IMR-90 (cell line): ENCODE data around the gene XAF1. TPM values are rescaled to one million over a fixed set of nuclear protein-coding genes. Genes with fewer than 3 reads are reported as not detected.

Source experiments
- ATAC-seq: fragments of 200-7000 bp; cut with Tn5 transposase; 2 replicates; pipeline ENCODE4 v1.9.1; 2020; ENCODE audit warnings: low read depth, mild to moderate bottlenecking, moderate library complexity
- BruUV-seq: library from RNA; stranded (reverse); fragments of 400-500 nt; replicated peaks from 2 replicates; lab custom pipeline; 2021; lab: Mats Ljungman, UMichigan
- CTCF ChIA-PET: fragments of 300-600 bp; formaldehyde crosslinking; extraction: SDS; loops from one replicate; lab custom pipeline; 2021; ENCODE audit warnings: antibody characterized with exemption; lab: Yijun Ruan, JAX
- POLR2A ChIA-PET: fragments of 300-600 bp; sonication (Branson Sonifier 250); formaldehyde crosslinking; loops from one replicate; lab custom pipeline; 2022; ENCODE audit warnings: antibody characterized with exemption; ENCODE audit not compliant: unreplicated experiment; lab: Charles Lee
- DNase-seq: peaks from one replicate; pipeline ENCODE4 v3.0.0; 2013
- H2AFZ ChIP-seq: replicated peaks from 2 replicates; pipeline ENCODE3; 2013; ENCODE audit warnings: low read length, mild to moderate bottlenecking; ENCODE audit not compliant: poor library complexity
- H2AK5ac ChIP-seq: 2 replicates; pipeline ENCODE4 v1.6.1; 2013; ENCODE audit warnings: low read depth, low read length, inconsistent platforms
- H2AK9ac ChIP-seq: replicated peaks from 2 replicates; pipeline ENCODE3; 2013; ENCODE audit warnings: mild to moderate bottlenecking, low read depth, low read length, moderate library complexity; ENCODE audit not compliant: poor library complexity
- H2BK120ac ChIP-seq: 2 replicates; pipeline ENCODE4 v1.6.1; 2013; ENCODE audit warnings: low read depth, low read length, inconsistent platforms
- H2BK15ac ChIP-seq: 3 replicates; pipeline ENCODE4 v1.6.1; 2013; ENCODE audit warnings: low read depth, low read length, inconsistent platforms
- H2BK20ac ChIP-seq: 2 replicates; pipeline ENCODE4 v1.6.1; 2013; ENCODE audit warnings: low read depth, mild to moderate bottlenecking, inconsistent platforms, low read length, moderate library complexity
- H2BK5ac ChIP-seq: 2 replicates; pipeline ENCODE4 v1.6.1; 2013; ENCODE audit warnings: mild to moderate bottlenecking, low read depth, low read length, inconsistent platforms; ENCODE audit not compliant: poor library complexity, severe bottlenecking
- H3K14ac ChIP-seq: replicated peaks from 2 replicates; pipeline ENCODE4 v1.6.1; 2013; ENCODE audit warnings: low read depth, low read length, inconsistent platforms
- H3K18ac ChIP-seq: 2 replicates; pipeline ENCODE4 v1.6.1; 2013; ENCODE audit warnings: low read depth, low read length, control low read depth
- H3K23ac ChIP-seq: 2 replicates; pipeline ENCODE4 v1.6.1; 2013; ENCODE audit warnings: low read depth, low read length, inconsistent platforms
- H3K27ac ChIP-seq: 2 replicates; pipeline ENCODE4 v1.5.1; 2013; ENCODE audit warnings: mild to moderate bottlenecking, control low read depth, low read length; ENCODE audit not compliant: insufficient read depth
- H3K27me3 ChIP-seq: 2 replicates; pipeline ENCODE4 v1.6.1; 2013; ENCODE audit warnings: low read length; ENCODE audit not compliant: control insufficient read depth, insufficient read depth
- H3K36me3 ChIP-seq: 2 replicates; pipeline ENCODE4 v1.6.1; 2013; ENCODE audit warnings: low read length, mixed read lengths; ENCODE audit not compliant: control insufficient read depth, insufficient read depth
- H3K4ac ChIP-seq: 2 replicates; pipeline ENCODE4 v1.6.1; 2013; ENCODE audit warnings: low read depth, low read length, inconsistent platforms
- H3K4me1 ChIP-seq: 2 replicates; pipeline ENCODE4 v1.6.1; 2013; ENCODE audit warnings: low read length, mixed read lengths; ENCODE audit not compliant: control insufficient read depth, insufficient read depth
- H3K4me2 ChIP-seq: 2 replicates; pipeline ENCODE4 v1.6.1; 2013; ENCODE audit warnings: low read depth, mild to moderate bottlenecking, control low read depth, low read length, moderate library complexity
- H3K4me3 ChIP-seq: 2 replicates; pipeline ENCODE4 v1.5.1; 2013; ENCODE audit warnings: low read depth, mild to moderate bottlenecking, control low read depth, low read length, moderate library complexity; ENCODE audit not compliant: insufficient read depth
- H3K56ac ChIP-seq: 2 replicates; pipeline ENCODE4 v1.6.1; 2013; ENCODE audit warnings: low read length, inconsistent platforms; ENCODE audit not compliant: insufficient read depth; ENCODE audit errors: extremely low read depth
- H3K79me1 ChIP-seq, 2 experiments: 2 replicates each; pipeline ENCODE4 v1.6.1; 2013; ENCODE audit warnings: low read length in 2 of 2, inconsistent platforms in 1 of 2, low read depth in 1 of 2
- H3K9ac ChIP-seq: 2 replicates; pipeline ENCODE4 v1.6.1; 2013; ENCODE audit warnings: low read depth, low read length, control low read depth
- H3K9me1 ChIP-seq: 2 replicates; pipeline ENCODE4 v1.6.1; 2013; ENCODE audit warnings: low read length, inconsistent platforms; ENCODE audit not compliant: insufficient read depth
- H3K9me3 ChIP-seq: 2 replicates; pipeline ENCODE4 v1.6.1; 2013; ENCODE audit warnings: low read length; ENCODE audit not compliant: control insufficient read depth, insufficient read depth
- H4K20me1 ChIP-seq: 2 replicates; pipeline ENCODE4 v1.6.1; 2013; ENCODE audit warnings: low read length, inconsistent platforms; ENCODE audit not compliant: insufficient read depth
- H4K5ac ChIP-seq: 2 replicates; pipeline ENCODE4 v1.6.1; 2013; ENCODE audit warnings: mild to moderate bottlenecking, low read depth, low read length, control low read depth
- H4K8ac ChIP-seq, 2 experiments: 2 replicates each; pipeline ENCODE4 v1.6.1; 2013; ENCODE audit warnings: low read depth in 2 of 2, low read length in 2 of 2, control low read depth in 1 of 2, inconsistent platforms in 1 of 2
- H4K91ac ChIP-seq: 2 replicates; pipeline ENCODE4 v1.6.1; 2013; ENCODE audit warnings: low read depth, low read length, inconsistent platforms; ENCODE audit not compliant: insufficient read depth
- CEBPB ChIP-seq: IDR thresholded peaks from 2 replicates; pipeline ENCODE4 v1.6.1; 2012; ENCODE audit warnings: low read depth, low read length, improper control_type of control experiment
- CHD1 ChIP-seq: IDR thresholded peaks from 2 replicates; pipeline ENCODE4 v1.6.1; 2012; ENCODE audit warnings: low read depth, low read length, improper control_type of control experiment
- ELK1 ChIP-seq: fragments of 150-350 bp; IDR thresholded peaks from 2 replicates; pipeline ENCODE4 v1.6.1; 2016; ENCODE audit warnings: low read depth, mild to moderate bottlenecking, low read length, moderate library complexity, borderline replicate concordance
- FOS ChIP-seq: fragments of 150-350 bp; IDR thresholded peaks from 2 replicates; pipeline ENCODE4 v1.6.1; 2016; ENCODE audit warnings: low read depth, low read length
- NFE2L2 ChIP-seq: fragments of 150-350 bp; IDR thresholded peaks from 2 replicates; pipeline ENCODE4 v1.6.1; 2016; ENCODE audit warnings: low read depth, mild to moderate bottlenecking, low read length
- POLR2A ChIP-seq: IDR thresholded peaks from 2 replicates; pipeline ENCODE4 v1.6.1; 2012; ENCODE audit warnings: mild to moderate bottlenecking, low read depth, low read length
- RAD21 ChIP-seq: IDR thresholded peaks from 2 replicates; pipeline ENCODE4 v1.6.1; 2012; ENCODE audit warnings: low read length, improper control_type of control experiment
- RFX5 ChIP-seq: IDR thresholded peaks from 2 replicates; pipeline ENCODE4 v1.8.0; 2012; ENCODE audit warnings: low read depth, mild to moderate bottlenecking, low read length, moderate library complexity
- SMC3 ChIP-seq: fragments of 150-350 bp; IDR thresholded peaks from 2 replicates; pipeline ENCODE4 v1.6.1; 2016; ENCODE audit warnings: low read depth, mild to moderate bottlenecking, antibody characterized with exemption, low read length, moderate library complexity
- WGBS, 2 experiments: methylation state at CpG; one replicate each; pipeline versions ENCODE4 v1.1.5 to v1.1.7; 2013; ENCODE audit warnings: missing lambda C conversion rate in 2 of 2; ENCODE audit not compliant: insufficient read length in 1 of 2; ENCODE audit errors: extremely low coverage in 2 of 2; 5-methylcytosine and 5-hydroxymethylcytosine counted together
- dilution Hi-C: fragments of 300-500 bp; cut with HindIII; formaldehyde crosslinking; loops from one replicate; pipeline ENCODE4 v1.14.3; 2018; ENCODE audit warnings: low sequenced_read_pairs; ENCODE audit not compliant: unreplicated experiment
- in situ Hi-C: fragments of 300-500 bp; cut with MboI; formaldehyde crosslinking; loops from 3 replicates; pipeline ENCODE4 v1.14.3; 2019; ENCODE audit warnings: low sequenced_read_pairs, inconsistent platforms, mixed read lengths
- intact Hi-C: fragments of 100-400 bp; cut with micrococcal nuclease; formaldehyde crosslinking; loops from 2 replicates; pipeline ENCODE4 v1.10.0; 2022
- polyA plus RNA-seq, 3 experiments: library from polyadenylated mRNA; depleted of rRNA; stranded (reverse); fragments of >200 nt; gene quantifications; 2 replicates each; pipeline ENCODE4 v1.2.3, GENCODE V29; 2012; ENCODE audit warnings: low replicate concordance in 1 of 3
- total RNA-seq: library from RNA; depleted of rRNA; stranded (reverse); fragments of >200 nt; gene quantifications from 2 replicates; pipeline ENCODE4 v1.2.3, GENCODE V29; 2012

The XAF1 gene
- total and polyA plus RNA-seq, 2 of the 4 experiments (the other 2 are of a cell fraction), result 1.3 to 3.9 TPM

- Histone ChIP-seq H2AFZ (no peak overlapping the region), H3K18ac (no peak overlapping the region), H2BK120ac (no peak overlapping the region), H3K56ac (no peak overlapping the region), H2AK5ac (no peak overlapping the region), H4K5ac (no peak overlapping the region), H3K4me1 (no peaks in the 10 kb centered on the region), H3K4ac (no peak overlapping the region), H2BK15ac (no peak overlapping the region), H3K4me3 (no peak overlapping the region), H4K91ac (no peak overlapping the region), H3K23ac (no peak overlapping the region), H3K27me3 (peaks cover 5% of the 10 kb centered on the region), H3K36me3 (no peaks in the 10 kb centered on the region), H3K9me1 (no peaks in the 10 kb centered on the region), H3K27ac (no peak overlapping the region), H2AK9ac (no peak overlapping the region), H3K9me3 (peaks cover 3% of the 10 kb centered on the region), H2BK5ac (no peak overlapping the region), H3K4me2 (no peak overlapping the region), H2BK20ac (no peak overlapping the region), H4K8ac (no peak overlapping the region), H4K20me1 (no peaks in the 10 kb centered on the region), H3K79me1 (no peaks in the 10 kb centered on the region), H3K14ac (no peak overlapping the region), H3K9ac (no peak overlapping the region)
- BruUV-seq, result no TSS peak
- ChIA-PET POLR2A (no interaction called here), CTCF (interaction anchor here (1.4 kb wide), 1 partner anchor 18 kb away, joined by 3 read pairs; no protein-coding TSS in a partner anchor)
- TF ChIP-seq RAD21, result no peak
- no peak for TF ChIP-seq ELK1
- TF ChIP-seq CEBPB, result no peak
- no peak for TF ChIP-seq SMC3
- TF ChIP-seq RFX5, result no peak
- TF ChIP-seq CHD1, result no peak
- TF ChIP-seq FOS, result no peak
- TF ChIP-seq POLR2A, result no peak
- no peak for TF ChIP-seq NFE2L2
- dilution Hi-C loops, result no loop called here
- in situ Hi-C loops, result no loop called here
- intact Hi-C loops, result no loop called here
- ATAC-seq (no peak), DNase-seq (no peak)
- no CpG with 5 or more reads among the region's 2 CpGs for WGBS, 2 experiments
Measured at GRCh38 chr17:6768447-6768846, 12.6 kb downstream of the XAF1 start.
